Transverse colon (tissue), 4 donors: ENCODE measurements around the gene LAD1.

Experiments used
- CTCF ChIP-seq, 5 experiments: fragments of 200-600 bp in 3 of 5; fragments of 450-650 bp in 2 of 5; sonication (generic) in 3 of 5; IDR thresholded peaks; 1 replicate in 2 of 5; 2 replicates in 3 of 5; pipeline ENCODE4 v1.5.1; 2016 to 2017; ENCODE audit warnings: antibody characterized with exemption in 5 of 5, inconsistent platforms in 3 of 5, mild to moderate bottlenecking in 2 of 5, moderate library complexity in 1 of 5
- EP300 ChIP-seq: sonication (generic); formaldehyde crosslinking; IDR thresholded peaks from one replicate; pipeline ENCODE4 v1.6.1; 2017; ENCODE audit warnings: antibody characterized with exemption, low read depth
- POLR2A ChIP-seq: fragments of 450-650 bp; IDR thresholded peaks from one replicate; pipeline ENCODE4 v1.6.1; 2016; ENCODE audit warnings: antibody characterized with exemption, mild to moderate bottlenecking, moderate library complexity
- POLR2AphosphoS5 ChIP-seq, 3 donors: sonication (generic); formaldehyde crosslinking; IDR thresholded peaks; one replicate each; pipeline ENCODE4 v1.6.1; 2016; ENCODE audit warnings: antibody characterized with exemption in 3 of 3

GRCh38 chr1:201408834-201409200, 9.7 kb upstream of the LAD1 start:
- no peak for TF ChIP-seq POLR2A
- no peak for TF ChIP-seq CTCF (IDR thresholded peaks at IDR 0.05)
- TF ChIP-seq POLR2AphosphoS5 (IDR thresholded peaks at IDR 0.05): no peak
- no peak for TF ChIP-seq EP300
